ENCODE results near the gene SLC4A8. TPM values are rescaled to one million over a fixed set of nuclear protein-coding genes. Genes with fewer than 3 reads are reported as not detected.

Gene SLC4A8
- total RNA-seq, 1 experiment from 2014 or later = 4.2 TPM

DNA sequence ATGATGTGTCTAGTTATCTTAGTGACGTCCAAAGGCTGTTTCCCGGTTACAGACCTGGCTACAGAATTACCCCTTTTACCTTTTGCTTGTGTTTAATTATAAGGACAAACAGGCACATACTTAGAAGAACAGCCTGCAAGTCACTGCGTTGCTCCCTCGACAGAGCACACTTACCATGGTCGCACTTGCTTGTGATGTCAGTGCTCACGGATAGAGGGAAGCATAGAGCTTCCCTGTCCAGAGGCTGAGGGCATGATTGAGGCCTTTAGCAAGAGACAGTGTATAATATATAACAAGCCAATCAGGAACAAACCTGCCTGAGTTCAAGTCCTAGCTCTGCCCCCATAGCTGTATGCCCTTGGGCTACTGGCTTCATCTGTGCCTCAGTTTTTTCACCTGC lies 93.2 kb downstream of the SLC4A8 start:
- H3K4me2 ChIP-seq (ENCODE audit: low read length) = no peak overlapping the region
- no peak for DNase-seq
- H3K27me3 ChIP-seq (ENCODE audit: low read length) = no peaks in the 10 kb centered on the region
- ChIA-PET CTCF (no interaction called here), POLR2A (ENCODE audit: unreplicated experiment) (no interaction called here)
- H3K4me3 ChIP-seq (ENCODE audit: low read length) = no peak overlapping the region
- intact Hi-C loops (cut with micrococcal nuclease) = no loop called here
- H3K27ac ChIP-seq (ENCODE audit: low read length) = no peak overlapping the region
- no peak for TF ChIP-seq EZH2phosphoT487 (IDR thresholded peaks at IDR 0.05; ENCODE audit: borderline replicate concordance, low read length)
- TF ChIP-seq EZH2 (IDR thresholded peaks at IDR 0.05; ENCODE audit: low read length, unreplicated experiment) = no peak
- TF ChIP-seq, protein P1, sequence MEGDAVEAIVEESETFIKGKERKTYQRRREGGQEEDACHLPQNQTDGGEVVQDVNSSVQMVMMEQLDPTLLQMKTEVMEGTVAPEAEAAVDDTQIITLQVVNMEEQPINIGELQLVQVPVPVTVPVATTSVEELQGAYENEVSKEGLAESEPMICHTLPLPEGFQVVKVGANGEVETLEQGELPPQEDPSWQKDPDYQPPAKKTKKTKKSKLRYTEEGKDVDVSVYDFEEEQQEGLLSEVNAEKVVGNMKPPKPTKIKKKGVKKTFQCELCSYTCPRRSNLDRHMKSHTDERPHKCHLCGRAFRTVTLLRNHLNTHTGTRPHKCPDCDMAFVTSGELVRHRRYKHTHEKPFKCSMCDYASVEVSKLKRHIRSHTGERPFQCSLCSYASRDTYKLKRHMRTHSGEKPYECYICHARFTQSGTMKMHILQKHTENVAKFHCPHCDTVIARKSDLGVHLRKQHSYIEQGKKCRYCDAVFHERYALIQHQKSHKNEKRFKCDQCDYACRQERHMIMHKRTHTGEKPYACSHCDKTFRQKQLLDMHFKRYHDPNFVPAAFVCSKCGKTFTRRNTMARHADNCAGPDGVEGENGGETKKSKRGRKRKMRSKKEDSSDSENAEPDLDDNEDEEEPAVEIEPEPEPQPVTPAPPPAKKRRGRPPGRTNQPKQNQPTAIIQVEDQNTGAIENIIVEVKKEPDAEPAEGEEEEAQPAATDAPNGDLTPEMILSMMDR (conservative IDR thresholded peaks at IDR 0.05; ENCODE audit: low read depth, low read length) = no peak
- H4K20me1 ChIP-seq (ENCODE audit: low read length) = no peaks in the 10 kb centered on the region
- H3K36me3 ChIP-seq (ENCODE audit: low read depth, low read length) = no peaks in the 10 kb centered on the region
- H3K9ac ChIP-seq (ENCODE audit: low read length) = no peak overlapping the region
- H3K4me1 ChIP-seq (ENCODE audit: insufficient read depth, low read length) = no peaks in the 10 kb centered on the region
- no peak overlapping the region for H2AFZ ChIP-seq (ENCODE audit: low read length)
- no peaks in the 10 kb centered on the region for H3K9me2 ChIP-seq (replicated peaks; ENCODE audit: low read length)
- no TSS peak for BruUV-seq (replicated peaks)
- no peaks in the 10 kb centered on the region for H3K9me3 ChIP-seq (ENCODE audit: low read length)
- no peaks in the 10 kb centered on the region for H3F3A ChIP-seq (ENCODE audit: low read length, unreplicated experiment)
- no peaks in the 10 kb centered on the region for H3K79me2 ChIP-seq (ENCODE audit: low read length)
- no peak for ATAC-seq

DNA sequence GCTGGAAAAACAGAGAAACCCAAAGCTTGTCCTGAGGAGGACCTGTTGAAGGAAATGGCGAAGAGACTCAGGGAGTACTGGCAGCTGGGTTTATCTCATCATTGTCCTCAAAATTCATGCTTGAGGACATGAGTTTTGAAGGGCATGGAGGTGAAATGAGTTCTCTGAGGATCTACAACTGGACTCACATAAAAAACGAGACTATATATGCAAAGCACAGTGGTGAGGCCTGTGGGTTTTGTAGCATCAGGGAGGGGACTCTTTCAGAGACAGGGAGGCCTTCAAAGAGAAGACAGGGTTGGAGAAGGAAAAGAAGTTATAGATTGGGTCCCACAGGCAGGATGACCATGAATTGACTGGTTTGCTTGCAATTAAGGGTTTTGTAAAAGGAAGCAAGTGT lies 95.1 kb downstream of the SLC4A8 start:
- no peak overlapping the region for H3K9ac ChIP-seq (ENCODE audit: low read length)
- no TSS peak for BruUV-seq (replicated peaks)
- ATAC-seq = no peak
- H3K36me3 ChIP-seq (ENCODE audit: low read depth, low read length) = no peaks in the 10 kb centered on the region
- no peaks in the 10 kb centered on the region for H3F3A ChIP-seq (ENCODE audit: low read length, unreplicated experiment)
- POLR2A ChIA-PET (ENCODE audit: unreplicated experiment) = no interaction called here
- no peaks in the 10 kb centered on the region for H3K79me2 ChIP-seq (ENCODE audit: low read length)
- TF ChIP-seq, protein P1 (conservative IDR thresholded peaks at IDR 0.05; ENCODE audit: low read depth, low read length) = no peak
- TF ChIP-seq EZH2phosphoT487 (IDR thresholded peaks at IDR 0.05; ENCODE audit: borderline replicate concordance, low read length) (no peak), EZH2 (IDR thresholded peaks at IDR 0.05; ENCODE audit: low read length, unreplicated experiment) (no peak)
- no peak overlapping the region for H3K4me2 ChIP-seq (ENCODE audit: low read length)
- H3K4me1 ChIP-seq (ENCODE audit: insufficient read depth, low read length) = no peaks in the 10 kb centered on the region
- no peaks in the 10 kb centered on the region for H3K9me3 ChIP-seq (ENCODE audit: low read length)
- H3K4me3 ChIP-seq (ENCODE audit: low read length) = no peak overlapping the region
- H2AFZ ChIP-seq (ENCODE audit: low read length) = no peak overlapping the region
- H3K27ac ChIP-seq (ENCODE audit: low read length) = no peak overlapping the region
- H3K27me3 ChIP-seq (ENCODE audit: low read length) = no peaks in the 10 kb centered on the region
- H4K20me1 ChIP-seq (ENCODE audit: low read length) = no peaks in the 10 kb centered on the region
- intact Hi-C loops (cut with micrococcal nuclease) = no loop called here
- DNase-seq = no peak
- CTCF ChIA-PET = interaction anchor here (0.6 kb wide), 1 partner anchor 87 kb away, joined by 4 read pairs; no protein-coding TSS in a partner anchor
- H3K9me2 ChIP-seq (replicated peaks; ENCODE audit: low read length) = no peaks in the 10 kb centered on the region

DNA sequence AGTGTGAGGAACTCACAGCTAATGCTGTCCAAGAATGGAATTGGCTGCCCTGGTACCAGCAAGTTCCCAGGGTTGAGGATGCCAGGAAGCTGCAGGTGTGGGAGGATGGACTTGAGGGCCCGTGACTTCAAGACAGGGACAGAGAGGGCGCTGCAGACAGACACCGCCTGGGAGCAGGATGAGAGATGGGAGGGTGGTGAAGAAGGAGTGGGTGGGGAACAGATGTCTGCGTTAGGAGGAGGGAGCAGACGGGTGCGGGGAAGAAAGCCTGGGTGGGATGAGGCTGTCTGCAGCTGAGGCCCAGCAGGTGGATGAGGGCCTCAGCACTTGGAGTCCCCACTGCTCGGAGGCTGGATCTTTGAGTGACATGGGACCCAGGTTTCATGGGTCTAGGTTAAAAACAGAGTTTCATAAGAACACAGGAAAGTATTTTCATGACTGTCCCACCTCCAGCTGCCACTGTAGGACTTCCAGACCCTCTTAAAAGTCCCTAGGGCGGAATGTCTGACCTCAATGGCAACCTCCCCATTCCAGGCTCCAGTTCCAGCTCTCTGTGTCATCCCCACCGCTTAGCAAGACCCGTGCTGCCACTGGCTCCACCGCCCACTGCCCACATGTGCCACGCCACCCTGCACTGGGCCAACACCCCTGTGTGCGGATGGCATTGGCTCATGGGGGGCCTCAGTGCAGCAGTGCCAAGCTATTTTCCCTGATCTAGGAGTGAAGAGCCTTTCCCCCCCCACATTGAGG lies 96.1 kb downstream of the SLC4A8 start:
- H3K36me3 ChIP-seq (ENCODE audit: low read depth, low read length) = no peaks in the 10 kb centered on the region
- no peak overlapping the region for H3K4me3 ChIP-seq (ENCODE audit: low read length)
- TF ChIP-seq EZH2 (IDR thresholded peaks at IDR 0.05; ENCODE audit: low read length, unreplicated experiment) = no peak
- TF ChIP-seq, protein P1 (conservative IDR thresholded peaks at IDR 0.05; ENCODE audit: low read depth, low read length) = no peak
- no peak for TF ChIP-seq EZH2phosphoT487 (IDR thresholded peaks at IDR 0.05; ENCODE audit: borderline replicate concordance, low read length)
- H3F3A ChIP-seq (ENCODE audit: low read length, unreplicated experiment) = no peaks in the 10 kb centered on the region
- no peak overlapping the region for H3K4me2 ChIP-seq (ENCODE audit: low read length)
- H3K4me1 ChIP-seq (ENCODE audit: insufficient read depth, low read length) = no peaks in the 10 kb centered on the region
- H3K27me3 ChIP-seq (ENCODE audit: low read length) = no peaks in the 10 kb centered on the region
- no peak for DNase-seq
- H3K9me2 ChIP-seq (replicated peaks; ENCODE audit: low read length) = no peaks in the 10 kb centered on the region
- ChIA-PET CTCF (interaction anchor here (0.5 kb wide), 1 partner anchor 170 kb away, joined by 3 read pairs; no protein-coding TSS in a partner anchor), POLR2A (ENCODE audit: unreplicated experiment) (no interaction called here)
- H3K9ac ChIP-seq (ENCODE audit: low read length) = no peak overlapping the region
- no peak overlapping the region for H3K27ac ChIP-seq (ENCODE audit: low read length)
- ATAC-seq = no peak
- H3K9me3 ChIP-seq (ENCODE audit: low read length) = no peaks in the 10 kb centered on the region
- no peaks in the 10 kb centered on the region for H3K79me2 ChIP-seq (ENCODE audit: low read length)
- H2AFZ ChIP-seq (ENCODE audit: low read length) = no peak overlapping the region
- BruUV-seq (replicated peaks) = no TSS peak
- no peaks in the 10 kb centered on the region for H4K20me1 ChIP-seq (ENCODE audit: low read length)
- intact Hi-C loops (cut with micrococcal nuclease) = no loop called here
